Erythroblast (primary cell): ENCODE results near the gene TNS1.

ENCODE experiments used
- GATA1 ChIP-seq: IDR thresholded peaks from 2 replicates; pipeline ENCODE4 v1.6.1; 2011; ENCODE audit warnings: low read depth, mild to moderate bottlenecking, control low read depth, low read length, moderate library complexity
- POLR2A ChIP-seq: IDR thresholded peaks from 2 replicates; pipeline ENCODE4 v1.6.1; 2011; ENCODE audit warnings: mild to moderate bottlenecking, low read length

DNA sequence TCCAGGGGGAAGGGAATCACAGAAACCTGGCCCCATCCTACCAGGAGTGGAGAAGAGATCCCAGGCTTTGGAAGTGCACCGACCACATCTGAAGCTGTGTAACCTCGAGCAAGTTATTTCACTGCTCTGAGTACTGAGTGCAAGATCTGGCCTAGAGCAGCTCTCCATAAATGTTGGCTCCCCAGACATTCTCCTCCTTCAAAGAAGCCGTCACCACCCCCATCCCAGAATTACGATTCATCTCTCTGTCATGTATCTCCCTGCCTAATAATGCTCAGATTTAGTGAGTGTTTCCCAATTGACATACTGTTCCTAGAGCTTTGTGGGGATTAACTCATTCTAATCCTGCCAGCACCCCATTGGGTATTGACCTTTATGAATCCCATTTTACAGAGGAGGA lies 51.7 kb downstream of the TNS1 start:
- no peak for TF ChIP-seq POLR2A
- TF ChIP-seq GATA1, result no peak
